Measurements from ENCODE around the gene ZDHHC4. TPM values are rescaled to one million over a fixed set of nuclear protein-coding genes. Genes with fewer than 3 reads are reported as not detected.

ZDHHC4 gene
- total and polyA plus RNA-seq, 2 of the 8 experiments (the other 6 are each of a cell fraction or from before 2014, with no cell fraction given): 50.2 to 171 TPM

DNA sequence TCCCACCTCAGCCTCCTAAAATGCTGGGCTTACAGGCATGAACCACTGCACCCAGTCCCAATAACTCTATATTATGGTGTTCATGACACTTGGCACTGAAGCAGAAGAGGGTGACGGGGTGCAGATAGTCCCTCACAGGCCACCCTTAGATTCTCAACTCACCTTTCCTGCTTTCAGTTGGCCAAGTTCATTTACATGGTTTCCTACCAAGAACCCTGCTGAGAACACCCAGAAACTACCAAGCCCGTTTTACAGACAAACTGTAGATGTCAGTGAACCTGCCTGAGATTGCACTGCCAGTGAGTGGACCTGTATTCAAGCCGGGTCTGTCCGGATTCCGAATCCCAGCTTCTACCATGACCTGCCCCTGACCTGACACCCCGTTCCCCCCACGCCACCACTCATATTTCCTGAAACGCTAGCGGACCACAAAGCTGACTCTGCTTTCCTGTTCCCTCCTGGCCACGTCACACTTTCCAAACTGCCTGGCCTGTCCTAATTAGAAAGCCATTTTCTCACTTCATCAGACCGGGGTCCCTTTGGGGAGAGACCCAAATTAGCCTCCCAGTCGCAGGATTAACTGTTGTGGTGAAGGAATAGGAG lies 43.3 kb upstream of the ZDHHC4 start:
- no peak for FAIRE-seq
- TF ChIP-seq KDM1A (IDR thresholded peaks at IDR 0.05; ENCODE audit: borderline replicate concordance, low read length) (no peak), EGR1 (IDR thresholded peaks at IDR 0.05; ENCODE audit: borderline replicate concordance, low read depth, low read length) (no peak), SIRT6 (IDR thresholded peaks at IDR 0.05; ENCODE audit: low read length) (no peak), SP1 (IDR thresholded peaks at IDR 0.05; ENCODE audit: low read depth, low read length) (no peak), POU5F1 (IDR thresholded peaks at IDR 0.05; ENCODE audit: low read depth, low read length) (no peak), POLR2AphosphoS5 (IDR thresholded peaks at IDR 0.05; ENCODE audit: low read depth, low read length) (no peak), BCL11A (IDR thresholded peaks at IDR 0.05; ENCODE audit: low read depth in 2 of 2, low read length in 2 of 2) (no peak), CBX5 (IDR thresholded peaks at IDR 0.05; ENCODE audit: low read depth, low read length) (no peak), EZH2 (IDR thresholded peaks at IDR 0.05; ENCODE audit: low read depth, low read length, severe bottlenecking) (no peak), SP2 (IDR thresholded peaks at IDR 0.05; ENCODE audit: low read length) (no peak), PHF8 (conservative IDR thresholded peaks at IDR 0.05; ENCODE audit: low read depth, low read length) (no peak), SP4 (IDR thresholded peaks at IDR 0.05; ENCODE audit: low read length) (no peak)
- TF ChIP-seq, protein P1, sequence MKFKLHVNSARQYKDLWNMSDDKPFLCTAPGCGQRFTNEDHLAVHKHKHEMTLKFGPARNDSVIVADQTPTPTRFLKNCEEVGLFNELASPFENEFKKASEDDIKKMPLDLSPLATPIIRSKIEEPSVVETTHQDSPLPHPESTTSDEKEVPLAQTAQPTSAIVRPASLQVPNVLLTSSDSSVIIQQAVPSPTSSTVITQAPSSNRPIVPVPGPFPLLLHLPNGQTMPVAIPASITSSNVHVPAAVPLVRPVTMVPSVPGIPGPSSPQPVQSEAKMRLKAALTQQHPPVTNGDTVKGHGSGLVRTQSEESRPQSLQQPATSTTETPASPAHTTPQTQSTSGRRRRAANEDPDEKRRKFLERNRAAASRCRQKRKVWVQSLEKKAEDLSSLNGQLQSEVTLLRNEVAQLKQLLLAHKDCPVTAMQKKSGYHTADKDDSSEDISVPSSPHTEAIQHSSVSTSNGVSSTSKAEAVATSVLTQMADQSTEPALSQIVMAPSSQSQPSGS (IDR thresholded peaks at IDR 0.05; ENCODE audit: low read length): no peak

More for the DNA sequence above, 43.3 kb upstream of the ZDHHC4 start:
- Histone ChIP-seq H3K36me3 (ENCODE audit: control insufficient read depth in 2 of 4, insufficient read depth in 4 of 4, low read length in 3 of 4) (no peaks in the 10 kb centered on the region), H3K27ac (ENCODE audit: low read depth, low read length) (no peak overlapping the region), H3K18ac (ENCODE audit: extremely low read depth, low read length) (no peak overlapping the region), H3K23me2 (ENCODE audit: low read depth, low read length) (peaks cover 16% of the 10 kb centered on the region; the same call in 1 of the 2 replicates), H2BK15ac (ENCODE audit: low read length) (no peak overlapping the region), H3K14ac (ENCODE audit: insufficient read length) (no peak overlapping the region), H2BK20ac (ENCODE audit: low read length) (no peak overlapping the region), H2BK5ac (ENCODE audit: low read depth, low read length) (no peak overlapping the region), H4K8ac (ENCODE audit: extremely low read depth, insufficient read depth, low read length) (peak overlapping the region; percentile 44; the same call in 1 of the 2 replicates), H2BK120ac (replicated peaks; ENCODE audit: low read depth, low read length) (no peak overlapping the region), H2AK5ac (ENCODE audit: low read depth, low read length) (no peak overlapping the region), H4K91ac (replicated peaks; ENCODE audit: insufficient read length, low read length) (no peak overlapping the region), H3K4ac (replicated peaks; ENCODE audit: insufficient read length, low read depth, low read length) (no peak overlapping the region), H3K56ac (replicated peaks; ENCODE audit: insufficient read length, low read depth, low read length) (no peak overlapping the region), H3K4me1 (replicated peaks in 1 of 4; ENCODE audit: control insufficient read depth in 3 of 4, insufficient read depth in 4 of 4, low read length in 3 of 4) (peaks cover 0 to 5% (median 4%) of the 10 kb centered on the region in 4 experiments; a peak in 4 of 7 replicates), H3K4me3 (ENCODE audit: extremely low read depth in 1 of 4, insufficient read depth in 2 of 4, low read depth in 3 of 4, low read length in 4 of 4) (no peak overlapping the region), H3K79me2 (ENCODE audit: control insufficient read depth in 1 of 2, insufficient read depth in 2 of 2, low read length in 2 of 2) (no peaks in the 10 kb centered on the region), H3K79me1 (ENCODE audit: low read depth, low read length) (no peaks in the 10 kb centered on the region), H3K23ac (ENCODE audit: insufficient read length) (no peak overlapping the region), H3K4me2 (ENCODE audit: insufficient read depth in 1 of 2, low read depth in 2 of 2, low read length in 2 of 2) (no peak overlapping the region), H2BK12ac (ENCODE audit: low read depth, low read length) (peak overlapping the region; percentile 11; the same call in 1 of the 2 replicates), H4K5ac (ENCODE audit: insufficient read length, low read depth, low read length) (no peak overlapping the region), H3K27me3 (replicated peaks in 1 of 4; ENCODE audit: control insufficient read depth in 3 of 4, extremely low read depth in 1 of 4, insufficient read depth in 3 of 4, low read length in 3 of 4) (peaks cover 3 to 51% (median 42%) of the 10 kb centered on the region in 4 experiments), H2AFZ (ENCODE audit: low read length) (no peak overlapping the region), H3K9ac (replicated peaks in 1 of 4; ENCODE audit: extremely low read depth in 1 of 4, low read depth in 3 of 4, low read length in 3 of 4) (no peak overlapping the region), H3K9me3 (ENCODE audit: insufficient read depth in 2 of 2, low read depth in 1 of 2, low read length in 1 of 2) (no peaks in the 10 kb centered on the region), H4K20me1 (replicated peaks in 1 of 2; ENCODE audit: control insufficient read depth in 1 of 2, insufficient read depth in 2 of 2, low read length in 2 of 2) (peaks cover 0 to 3% of the 10 kb centered on the region in 2 experiments)
- CTCF ChIA-PET (ENCODE audit: partially characterized antibody): interaction anchor here (2.0 to 4.9 kb wide), 3 partner anchors 11 to 25 kb away, joined by 6 to 18 read pairs (median 15); no protein-coding TSS in a partner anchor
- no peak for DNase-seq (ENCODE audit: low read depth in 1 of 2, low spot score in 2 of 2)
- POLR2A ChIA-PET (ENCODE audit: partially characterized antibody): no interaction called here
- WGBS, 2 experiments (ENCODE audit: extremely low coverage in 1 of 2, insufficient coverage in 1 of 2, insufficient read length in 1 of 2, insufficient replicate concordance in 2 of 2, low coverage in 1 of 2, low lambda C conversion rate in 2 of 2, missing lambda C conversion rate in 1 of 2): 87% methylated on average over 12 of the region's 12 CpGs; no CpG with 5 or more reads in 1 of the 2 experiments

All from H1 (cell line).